WTC11 (cell line): ENCODE results near the gene ISOC2. TPM values are rescaled to one million over a fixed set of nuclear protein-coding genes. Genes with fewer than 3 reads are reported as not detected.
"Not testable (repeated sequence)": the region's sequence is repeated elsewhere in the genome, so short reads cannot be mapped to it uniquely, and the experiment has no call there.

Source experiments
- ATAC-seq: fragments of 200-7000 bp; cut with Tn5 transposase; 2 replicates; pipeline ENCODE4 v1.10.0; 2021; ENCODE audit warnings: mild to moderate bottlenecking, moderate library complexity
- CTCF ChIA-PET: fragments of 300-600 bp; sonication (Branson Sonifier 250); formaldehyde crosslinking; loops from one replicate; lab custom pipeline; 2021; ENCODE audit warnings: antibody characterized with exemption; lab: Charles Lee
- POLR2A ChIA-PET: fragments of 350-600 bp; sonication (Branson Sonifier 250); formaldehyde crosslinking; loops from one replicate; lab custom pipeline; 2021; ENCODE audit warnings: antibody characterized with exemption; lab: Charles Lee
- DNase-seq: peaks from one replicate; pipeline ENCODE4 v3.0.0; 2021; ENCODE audit warnings: low spot score
- H3K27ac Mint-ChIP-seq: 2 replicates; pipeline ENCODE4 v1.8.0; 2021; ENCODE audit warnings: mixed read lengths
- H3K27me3 Mint-ChIP-seq: 2 replicates; pipeline ENCODE4 v1.8.0; 2021; ENCODE audit warnings: low read depth, mild to moderate bottlenecking, moderate library complexity, mixed read lengths
- H3K36me3 Mint-ChIP-seq: 2 replicates; pipeline ENCODE4 v1.8.0; 2021; ENCODE audit warnings: mixed read lengths
- H3K4me1 Mint-ChIP-seq: 2 replicates; pipeline ENCODE4 v1.8.0; 2022; ENCODE audit warnings: mixed read lengths
- H3K4me3 Mint-ChIP-seq: 2 replicates; pipeline ENCODE4 v1.8.0; 2021; ENCODE audit warnings: mild to moderate bottlenecking, moderate library complexity, mixed read lengths
- H3K9me3 Mint-ChIP-seq: 2 replicates; pipeline ENCODE4 v1.8.0; 2021; ENCODE audit warnings: mixed read lengths
- AR ChIP-seq: fragments of 250-450 bp; sonication (Bioruptor Pico); IDR thresholded peaks from 2 replicates; pipeline ENCODE4 v1.9.0; 2021; ENCODE audit warnings: mild to moderate bottlenecking
- FOXJ3 ChIP-seq: sonication (generic); formaldehyde crosslinking; IDR thresholded peaks from 2 replicates; pipeline ENCODE4 v1.9.0; 2021; ENCODE audit warnings: missing genetic modification reagents, mild to moderate bottlenecking, borderline replicate concordance
- FOXP4 ChIP-seq: sonication (generic); formaldehyde crosslinking; IDR thresholded peaks from 2 replicates; pipeline ENCODE4 v1.8.0; 2022; ENCODE audit warnings: mild to moderate bottlenecking, missing genetic modification reagents
- GABPB1 ChIP-seq: sonication (generic); formaldehyde crosslinking; IDR thresholded peaks from 2 replicates; pipeline ENCODE4 v1.8.1; 2023; ENCODE audit warnings: mild to moderate bottlenecking, missing genetic modification reagents
- HMGA2 ChIP-seq: fragments of 250-450 bp; sonication (Bioruptor Pico); IDR thresholded peaks from 2 replicates; pipeline ENCODE4 v1.4.0; 2021; ENCODE audit warnings: mild to moderate bottlenecking, moderate library complexity
- JAZF1 ChIP-seq: fragments of 250-450 bp; sonication (Bioruptor Pico); IDR thresholded peaks from 2 replicates; pipeline ENCODE4 v1.9.0; 2021; ENCODE audit warnings: moderate library complexity, mild to moderate bottlenecking, inconsistent platforms
- JUN ChIP-seq: sonication (generic); formaldehyde crosslinking; IDR thresholded peaks from 2 replicates; pipeline ENCODE4 v1.8.0; 2023; ENCODE audit warnings: mild to moderate bottlenecking, missing genetic modification reagents
- RORB ChIP-seq: fragments of 250-450 bp; sonication (Bioruptor Pico); IDR thresholded peaks from 2 replicates; pipeline ENCODE4 v1.9.0; 2021; ENCODE audit warnings: mild to moderate bottlenecking
- SMAD3 ChIP-seq: sonication (generic); formaldehyde crosslinking; IDR thresholded peaks from 2 replicates; pipeline ENCODE4 v1.8.0; 2022; ENCODE audit warnings: missing genetic modification reagents, mild to moderate bottlenecking, borderline replicate concordance
- ZNF219 ChIP-seq: sonication (generic); formaldehyde crosslinking; IDR thresholded peaks from 2 replicates; pipeline ENCODE4 v1.8.0; 2023; ENCODE audit warnings: missing genetic modification reagents, mild to moderate bottlenecking, borderline replicate concordance
- total RNA-seq: library from RNA; stranded (reverse); gene quantifications from 3 replicates; pipeline ENCODE4 v1.2.3, GENCODE V29; 2021
- TF ChIP-seq, protein P1 (sequence below): sonication (generic); formaldehyde crosslinking; IDR thresholded peaks from 2 replicates; pipeline ENCODE4 v1.8.0; 2023; ENCODE audit warnings: missing genetic modification reagents, mild to moderate bottlenecking, borderline replicate concordance
- TF ChIP-seq, protein P2 (sequence below): fragments of 250-450 bp; sonication (Bioruptor Pico); IDR thresholded peaks from 2 replicates; pipeline ENCODE4 v1.8.0; 2021; ENCODE audit warnings: mild to moderate bottlenecking
- TF ChIP-seq, protein P3 (sequence below): sonication (generic); formaldehyde crosslinking; IDR thresholded peaks from 2 replicates; pipeline ENCODE4 v1.8.0; 2023; ENCODE audit warnings: mild to moderate bottlenecking, missing genetic modification reagents

Gene ISOC2
- total RNA-seq, 1 experiment from 2014 or later: 96.3 TPM

DNA sequence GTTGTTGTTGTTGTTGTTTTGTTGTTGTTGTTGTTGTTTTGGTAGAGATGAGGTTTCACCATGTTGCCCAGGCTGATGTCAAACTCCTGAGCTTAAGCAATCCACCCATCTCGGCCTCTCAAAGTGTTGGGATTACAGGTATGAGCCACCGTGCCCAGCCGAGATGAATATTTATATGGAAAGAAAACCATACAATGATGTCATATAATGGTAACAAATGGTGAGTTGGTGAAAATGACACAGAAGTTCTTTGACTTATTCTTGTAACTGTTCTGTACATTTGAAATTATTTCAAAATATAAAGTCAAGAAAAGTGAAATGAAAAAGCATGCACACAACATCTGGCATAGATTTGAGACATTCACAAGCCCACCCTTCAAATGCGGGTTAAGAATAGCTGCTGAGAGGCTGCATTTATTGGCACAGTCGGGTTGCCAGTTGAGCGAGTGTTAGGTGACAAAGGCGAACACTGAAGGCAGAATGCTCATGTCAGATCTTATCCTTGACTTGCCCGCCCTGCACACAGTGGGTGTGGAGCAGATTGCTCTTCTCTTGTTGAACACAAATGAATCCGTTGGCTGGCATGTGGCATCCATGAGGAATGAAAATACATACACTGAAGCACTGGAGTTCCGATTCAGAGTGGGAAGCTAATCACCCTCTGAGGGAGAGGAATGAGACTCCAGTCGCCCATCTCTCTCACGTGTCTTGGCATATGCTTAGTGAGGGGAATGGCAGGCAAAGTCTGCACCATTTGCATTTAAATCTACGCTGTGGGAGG lies 38.0 kb downstream of the ISOC2 start (continued):
- no peak for TF ChIP-seq AR
- TF ChIP-seq JUN (CRISPR knock-in tag): no peak
- no peak for TF ChIP-seq SMAD3 (CRISPR knock-in tag)
- TF ChIP-seq, protein P1, sequence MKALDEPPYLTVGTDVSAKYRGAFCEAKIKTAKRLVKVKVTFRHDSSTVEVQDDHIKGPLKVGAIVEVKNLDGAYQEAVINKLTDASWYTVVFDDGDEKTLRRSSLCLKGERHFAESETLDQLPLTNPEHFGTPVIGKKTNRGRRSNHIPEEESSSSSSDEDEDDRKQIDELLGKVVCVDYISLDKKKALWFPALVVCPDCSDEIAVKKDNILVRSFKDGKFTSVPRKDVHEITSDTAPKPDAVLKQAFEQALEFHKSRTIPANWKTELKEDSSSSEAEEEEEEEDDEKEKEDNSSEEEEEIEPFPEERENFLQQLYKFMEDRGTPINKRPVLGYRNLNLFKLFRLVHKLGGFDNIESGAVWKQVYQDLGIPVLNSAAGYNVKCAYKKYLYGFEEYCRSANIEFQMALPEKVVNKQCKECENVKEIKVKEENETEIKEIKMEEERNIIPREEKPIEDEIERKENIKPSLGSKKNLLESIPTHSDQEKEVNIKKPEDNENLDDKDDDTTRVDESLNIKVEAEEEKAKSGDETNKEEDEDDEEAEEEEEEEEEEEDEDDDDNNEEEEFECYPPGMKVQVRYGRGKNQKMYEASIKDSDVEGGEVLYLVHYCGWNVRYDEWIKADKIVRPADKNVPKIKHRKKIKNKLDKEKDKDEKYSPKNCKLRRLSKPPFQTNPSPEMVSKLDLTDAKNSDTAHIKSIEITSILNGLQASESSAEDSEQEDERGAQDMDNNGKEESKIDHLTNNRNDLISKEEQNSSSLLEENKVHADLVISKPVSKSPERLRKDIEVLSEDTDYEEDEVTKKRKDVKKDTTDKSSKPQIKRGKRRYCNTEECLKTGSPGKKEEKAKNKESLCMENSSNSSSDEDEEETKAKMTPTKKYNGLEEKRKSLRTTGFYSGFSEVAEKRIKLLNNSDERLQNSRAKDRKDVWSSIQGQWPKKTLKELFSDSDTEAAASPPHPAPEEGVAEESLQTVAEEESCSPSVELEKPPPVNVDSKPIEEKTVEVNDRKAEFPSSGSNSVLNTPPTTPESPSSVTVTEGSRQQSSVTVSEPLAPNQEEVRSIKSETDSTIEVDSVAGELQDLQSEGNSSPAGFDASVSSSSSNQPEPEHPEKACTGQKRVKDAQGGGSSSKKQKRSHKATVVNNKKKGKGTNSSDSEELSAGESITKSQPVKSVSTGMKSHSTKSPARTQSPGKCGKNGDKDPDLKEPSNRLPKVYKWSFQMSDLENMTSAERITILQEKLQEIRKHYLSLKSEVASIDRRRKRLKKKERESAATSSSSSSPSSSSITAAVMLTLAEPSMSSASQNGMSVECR: no peak
- TF ChIP-seq RORB (CRISPR knock-in tag): no peak
- TF ChIP-seq GABPB1 (CRISPR knock-in tag): no peak
- TF ChIP-seq HMGA2 (CRISPR knock-in tag): no peak

DNA sequence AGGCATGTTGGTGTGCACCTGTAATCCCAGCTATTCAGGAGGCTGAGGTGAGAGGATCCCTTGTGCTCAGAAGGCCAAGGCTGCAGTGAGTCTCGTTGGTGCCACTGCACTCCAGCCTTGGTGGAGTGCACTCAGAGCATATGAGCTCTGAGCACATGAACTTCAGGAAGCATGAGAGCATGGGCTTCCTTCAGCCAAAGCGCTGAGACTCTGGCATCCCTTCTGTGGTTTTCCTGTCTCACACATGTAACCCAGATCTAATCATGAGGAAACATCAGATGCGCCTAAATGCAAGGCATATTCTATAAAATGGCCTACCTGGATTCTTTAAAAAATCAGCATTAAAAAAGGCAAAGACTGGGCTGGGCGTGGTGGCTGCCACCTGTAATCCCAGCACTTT lies 40.2 kb downstream of the ISOC2 start:
- DNase-seq, H3K9me3 Mint-ChIP-seq, ATAC-seq, H3K27ac Mint-ChIP-seq, POLR2A ChIA-PET, H3K4me3 Mint-ChIP-seq, H3K36me3 Mint-ChIP-seq, H3K4me1 Mint-ChIP-seq: not testable (repeated sequence)
- CTCF ChIA-PET: interaction anchor here (0.6 kb wide), 1 partner anchor 261 kb away, joined by 4 read pairs; no protein-coding TSS in a partner anchor
- peaks cover 77% of the 10 kb centered on the region for H3K27me3 Mint-ChIP-seq

DNA sequence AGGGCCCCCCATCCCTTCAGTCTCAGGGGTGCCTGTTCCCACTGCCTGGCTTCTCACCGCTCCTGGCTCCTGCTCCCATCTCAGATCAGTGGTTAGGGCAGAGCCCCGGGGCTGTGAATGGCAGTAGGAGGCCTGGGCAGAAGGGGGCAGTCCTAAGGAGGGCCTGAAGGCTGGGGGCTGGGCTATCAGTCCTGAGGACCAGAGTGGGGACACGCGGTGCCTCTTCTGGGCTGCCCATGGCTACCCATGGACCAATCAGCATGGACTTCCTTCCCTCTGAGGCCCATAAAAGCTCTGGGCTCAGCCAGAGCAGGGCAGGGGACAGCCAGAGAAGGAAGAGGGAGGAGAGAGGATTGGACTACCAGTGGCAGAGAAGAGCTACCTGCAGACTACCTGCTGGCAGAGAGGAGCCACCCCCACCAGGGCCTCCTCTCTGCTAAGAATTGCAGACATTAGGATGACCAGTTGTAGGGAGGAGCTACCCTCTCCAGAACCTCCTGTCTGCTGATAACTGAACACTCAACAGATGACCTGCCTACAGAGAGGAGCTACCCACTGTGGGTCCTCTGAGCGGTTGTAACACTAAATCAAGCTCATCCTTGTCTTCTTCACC lies 41.7 kb downstream of the ISOC2 start:
- TF ChIP-seq, protein P2, sequence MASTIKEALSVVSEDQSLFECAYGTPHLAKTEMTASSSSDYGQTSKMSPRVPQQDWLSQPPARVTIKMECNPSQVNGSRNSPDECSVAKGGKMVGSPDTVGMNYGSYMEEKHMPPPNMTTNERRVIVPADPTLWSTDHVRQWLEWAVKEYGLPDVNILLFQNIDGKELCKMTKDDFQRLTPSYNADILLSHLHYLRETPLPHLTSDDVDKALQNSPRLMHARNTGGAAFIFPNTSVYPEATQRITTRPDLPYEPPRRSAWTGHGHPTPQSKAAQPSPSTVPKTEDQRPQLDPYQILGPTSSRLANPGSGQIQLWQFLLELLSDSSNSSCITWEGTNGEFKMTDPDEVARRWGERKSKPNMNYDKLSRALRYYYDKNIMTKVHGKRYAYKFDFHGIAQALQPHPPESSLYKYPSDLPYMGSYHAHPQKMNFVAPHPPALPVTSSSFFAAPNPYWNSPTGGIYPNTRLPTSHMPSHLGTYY: no peak
- TF ChIP-seq ZNF219 (no peak), JAZF1 (CRISPR knock-in tag) (no peak), FOXJ3 (CRISPR knock-in tag) (no peak), SMAD3 (CRISPR knock-in tag) (no peak), FOXP4 (CRISPR knock-in tag) (no peak)
- TF ChIP-seq, protein P3, sequence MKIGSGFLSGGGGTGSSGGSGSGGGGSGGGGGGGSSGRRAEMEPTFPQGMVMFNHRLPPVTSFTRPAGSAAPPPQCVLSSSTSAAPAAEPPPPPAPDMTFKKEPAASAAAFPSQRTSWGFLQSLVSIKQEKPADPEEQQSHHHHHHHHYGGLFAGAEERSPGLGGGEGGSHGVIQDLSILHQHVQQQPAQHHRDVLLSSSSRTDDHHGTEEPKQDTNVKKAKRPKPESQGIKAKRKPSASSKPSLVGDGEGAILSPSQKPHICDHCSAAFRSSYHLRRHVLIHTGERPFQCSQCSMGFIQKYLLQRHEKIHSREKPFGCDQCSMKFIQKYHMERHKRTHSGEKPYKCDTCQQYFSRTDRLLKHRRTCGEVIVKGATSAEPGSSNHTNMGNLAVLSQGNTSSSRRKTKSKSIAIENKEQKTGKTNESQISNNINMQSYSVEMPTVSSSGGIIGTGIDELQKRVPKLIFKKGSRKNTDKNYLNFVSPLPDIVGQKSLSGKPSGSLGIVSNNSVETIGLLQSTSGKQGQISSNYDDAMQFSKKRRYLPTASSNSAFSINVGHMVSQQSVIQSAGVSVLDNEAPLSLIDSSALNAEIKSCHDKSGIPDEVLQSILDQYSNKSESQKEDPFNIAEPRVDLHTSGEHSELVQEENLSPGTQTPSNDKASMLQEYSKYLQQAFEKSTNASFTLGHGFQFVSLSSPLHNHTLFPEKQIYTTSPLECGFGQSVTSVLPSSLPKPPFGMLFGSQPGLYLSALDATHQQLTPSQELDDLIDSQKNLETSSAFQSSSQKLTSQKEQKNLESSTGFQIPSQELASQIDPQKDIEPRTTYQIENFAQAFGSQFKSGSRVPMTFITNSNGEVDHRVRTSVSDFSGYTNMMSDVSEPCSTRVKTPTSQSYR: no peak
- H3K9me3 Mint-ChIP-seq: no peaks in the 10 kb centered on the region
- peak; percentile 22 for DNase-seq
- H3K4me3 Mint-ChIP-seq: no peak overlapping the region
- CTCF ChIA-PET: interaction anchor here (0.9 to 3.2 kb wide), 7 partner anchors 8 to 331 kb away, joined by 3 to 16 read pairs (median 5); partner anchors contain the start of gene ISOC2
- peaks cover 2% of the 10 kb centered on the region for H3K4me1 Mint-ChIP-seq
- POLR2A ChIA-PET: interaction anchor here (0.5 to 0.6 kb wide), 2 partner anchors 11 to 27 kb away, joined by 3 to 5 read pairs; no protein-coding TSS in a partner anchor
- H3K27me3 Mint-ChIP-seq: peaks cover 76% of the 10 kb centered on the region
- peak; percentile 55 for ATAC-seq
- no peak overlapping the region for H3K27ac Mint-ChIP-seq
- H3K36me3 Mint-ChIP-seq: no peaks in the 10 kb centered on the region
